Esophagus mucosa (tissue), 1 donor: ENCODE data around the gene GOLGA2. TPM values are rescaled to one million over a fixed set of nuclear protein-coding genes. Genes with fewer than 3 reads are reported as not detected.
"Not testable (repeated sequence)": the region's sequence is repeated elsewhere in the genome, so short reads cannot be mapped to it uniquely, and the experiment has no call there.

ENCODE experiments used
- ATAC-seq: fragments of 200-7000 bp; cut with Tn5 transposase; one replicate; pipeline ENCODE4 v1.9.1; 2020
- total RNA-seq: library from RNA; stranded (reverse); gene quantifications from one replicate; pipeline ENCODE4 v1.2.4, GENCODE V29; 2023
- donor health status: DM: yes; HTN: yes; CAD: no.

Gene GOLGA2
- total RNA-seq, 1 donor from 2014 or later, result 68.3 TPM

DNA sequence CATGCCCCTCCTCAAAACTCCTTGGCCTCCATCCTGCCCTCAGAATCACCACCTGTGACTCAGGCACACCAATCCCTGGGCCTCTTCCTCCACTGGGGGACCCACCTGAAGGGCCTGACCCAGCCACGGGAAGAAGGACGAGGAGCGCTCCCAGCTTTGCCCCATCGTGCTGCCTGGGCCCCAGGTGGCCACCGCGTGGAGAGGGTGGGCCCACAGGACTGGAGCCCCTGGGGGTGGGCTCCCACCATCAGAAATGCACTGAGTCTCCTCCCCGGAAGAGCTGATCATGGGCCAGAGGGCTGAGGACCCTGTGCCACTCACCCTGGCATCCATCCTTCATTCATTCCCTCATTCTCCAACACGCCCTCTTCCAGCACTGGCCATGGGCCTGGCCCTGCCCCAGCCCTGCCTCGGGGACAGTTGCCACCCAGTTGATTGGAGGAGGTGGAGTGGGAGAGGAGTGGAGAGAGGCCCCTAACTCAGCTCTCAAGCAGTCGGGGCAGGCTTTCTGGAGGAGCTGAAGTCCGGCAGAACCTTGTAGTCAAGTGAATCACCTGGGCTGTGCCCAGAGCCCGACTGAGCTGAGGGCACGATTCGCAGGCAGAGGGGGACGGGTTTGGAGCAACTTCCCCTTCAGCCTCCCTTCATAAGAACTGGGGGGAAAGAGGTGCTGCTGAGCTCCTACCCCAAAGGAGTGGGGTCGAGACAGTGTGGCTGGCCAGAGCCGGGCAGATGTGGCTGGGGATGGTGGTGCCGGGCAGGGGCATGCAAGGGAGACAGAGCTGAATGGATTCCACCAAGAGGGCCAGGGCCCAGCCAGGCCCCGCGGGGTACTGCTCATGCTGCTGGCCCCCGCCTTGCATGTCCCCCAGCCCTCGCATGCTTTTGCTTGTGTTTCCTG lies 43.0 kb downstream of the GOLGA2 start:
- peak; percentile 40 for ATAC-seq

DNA sequence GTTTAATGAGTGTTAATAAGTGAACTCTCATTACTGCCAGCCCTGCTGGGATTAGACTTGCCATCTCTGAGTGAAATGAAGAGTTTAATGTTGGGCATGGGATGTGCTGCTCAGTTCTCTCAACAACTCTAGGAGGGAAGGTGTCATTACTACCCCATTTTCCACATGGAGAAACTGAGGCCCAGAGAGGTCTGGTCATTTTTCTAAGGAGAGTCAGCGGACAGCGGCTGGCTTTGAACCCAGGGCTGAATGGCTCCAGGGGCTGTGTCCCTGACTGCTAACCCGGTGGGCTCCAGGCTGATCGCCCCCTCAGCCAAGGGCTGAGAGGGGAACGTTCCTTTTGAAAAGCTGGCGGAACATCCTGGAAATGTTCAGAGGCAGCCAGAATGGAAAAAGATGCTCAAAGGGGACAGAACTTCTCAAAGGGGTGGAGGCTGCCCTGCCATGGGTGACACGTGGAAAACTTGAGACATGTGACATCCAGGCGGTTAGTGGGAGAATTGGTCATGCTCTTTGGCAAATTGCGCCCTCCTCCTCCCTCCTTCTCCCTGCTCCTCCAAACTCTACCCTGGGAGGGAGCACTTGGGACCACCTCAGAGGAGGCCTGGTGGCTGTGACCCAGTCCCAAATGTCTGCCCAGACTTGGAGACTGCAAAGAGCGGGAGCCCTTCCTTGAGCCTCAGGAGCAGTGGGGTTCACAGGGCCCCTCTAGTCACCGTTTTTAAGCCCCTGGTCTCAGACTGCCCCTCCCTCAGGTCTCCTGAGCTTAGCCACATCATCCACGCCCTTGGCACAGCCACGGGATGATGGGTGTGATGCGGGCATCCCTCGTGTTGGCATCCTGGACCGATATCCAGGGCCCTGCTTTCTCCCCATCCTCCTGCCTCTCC lies 43.9 kb downstream of the GOLGA2 start:
- ATAC-seq, result peak; percentile 16

DNA sequence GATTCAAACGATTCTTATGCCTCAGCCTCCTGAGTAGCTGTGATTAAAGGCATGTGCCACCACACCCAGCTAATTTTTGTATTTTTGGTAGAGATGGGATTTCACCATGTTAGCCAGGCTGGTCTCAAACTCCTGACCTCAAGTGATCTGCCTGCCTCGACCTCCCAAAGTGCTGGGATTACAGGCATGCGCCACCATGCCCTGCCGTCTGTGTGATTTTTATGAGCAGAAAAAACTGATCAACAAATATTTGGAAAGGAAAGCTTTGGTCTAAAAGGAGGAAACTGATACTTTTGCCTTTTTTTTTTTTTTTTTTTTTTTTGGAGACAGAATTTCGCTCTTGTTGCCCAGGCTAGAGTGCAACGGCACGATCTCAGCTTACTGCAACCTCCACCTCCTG lies 44.9 kb downstream of the GOLGA2 start:
- not testable (repeated sequence) for ATAC-seq

DNA sequence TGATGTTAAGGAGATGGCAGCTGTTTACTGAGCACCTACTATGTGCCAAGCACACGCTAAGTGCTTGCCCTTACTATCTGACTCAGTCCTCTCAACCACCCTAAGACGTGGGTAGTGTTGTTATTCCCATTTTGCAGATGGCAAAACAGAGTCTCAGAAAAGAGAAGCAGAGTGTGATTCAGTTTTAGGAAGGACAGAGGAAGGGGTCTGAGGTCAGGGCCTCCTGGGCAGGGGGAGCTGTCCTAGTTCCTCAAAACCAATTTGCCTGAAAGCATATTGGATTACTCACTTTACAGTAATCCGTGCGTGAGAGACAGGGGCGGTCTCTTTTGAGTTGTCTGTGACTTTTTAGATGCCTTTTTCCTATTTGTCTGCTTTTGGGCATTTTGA lies 49.4 kb downstream of the GOLGA2 start:
- ATAC-seq, result no peak

DNA sequence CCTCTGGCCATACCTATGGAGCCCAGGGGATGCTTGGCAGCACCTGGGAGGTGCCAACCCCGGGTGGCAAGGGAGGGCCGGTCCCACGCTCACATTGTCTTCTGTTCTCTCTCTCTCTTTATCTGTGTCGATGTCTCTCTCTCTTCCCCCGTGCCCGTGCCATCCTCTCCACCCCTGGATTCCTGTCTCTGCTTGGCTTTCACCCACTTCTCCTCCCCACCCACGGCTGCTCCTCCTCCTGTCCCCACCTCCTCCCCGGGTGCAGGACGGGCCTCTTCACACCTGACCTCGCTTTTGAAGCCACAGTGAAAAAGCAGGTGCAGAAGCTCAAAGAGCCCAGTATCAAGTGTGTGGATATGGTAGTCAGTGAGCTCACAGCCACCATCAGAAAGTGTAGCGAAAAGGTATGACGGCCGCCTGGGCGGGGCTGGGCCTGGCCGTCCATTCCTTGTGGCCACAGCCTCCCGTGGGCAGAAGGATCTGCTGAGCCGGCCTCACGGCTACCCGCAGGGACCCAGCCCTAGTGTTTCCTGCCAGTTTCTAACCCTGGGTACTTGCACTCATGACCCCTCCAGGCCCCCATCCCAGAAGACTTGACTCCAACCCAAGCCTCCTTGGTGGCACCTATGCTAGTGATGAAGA lies 49.9 kb downstream of the GOLGA2 start:
- ATAC-seq, result peak; percentile 20

DNA sequence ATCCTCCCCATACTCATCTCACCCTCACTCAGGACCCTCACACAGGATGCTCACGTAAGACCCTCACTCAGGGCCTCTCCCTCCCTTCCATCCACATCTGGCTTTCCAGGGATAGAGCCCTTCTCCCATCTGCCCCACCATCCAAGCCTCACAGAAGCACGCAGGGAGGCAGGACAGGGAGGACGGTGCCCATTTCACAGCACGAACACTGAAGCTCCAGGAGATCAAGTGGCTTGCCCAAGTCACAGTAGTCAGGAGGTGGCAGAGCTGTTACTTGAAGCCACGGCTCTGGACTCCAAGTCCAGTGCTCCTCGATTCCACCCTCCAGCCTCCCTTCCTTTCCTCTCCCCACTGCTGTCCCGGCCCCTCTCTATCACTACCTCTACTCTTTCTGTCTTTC lies 50.9 kb downstream of the GOLGA2 start:
- ATAC-seq, result no peak

DNA sequence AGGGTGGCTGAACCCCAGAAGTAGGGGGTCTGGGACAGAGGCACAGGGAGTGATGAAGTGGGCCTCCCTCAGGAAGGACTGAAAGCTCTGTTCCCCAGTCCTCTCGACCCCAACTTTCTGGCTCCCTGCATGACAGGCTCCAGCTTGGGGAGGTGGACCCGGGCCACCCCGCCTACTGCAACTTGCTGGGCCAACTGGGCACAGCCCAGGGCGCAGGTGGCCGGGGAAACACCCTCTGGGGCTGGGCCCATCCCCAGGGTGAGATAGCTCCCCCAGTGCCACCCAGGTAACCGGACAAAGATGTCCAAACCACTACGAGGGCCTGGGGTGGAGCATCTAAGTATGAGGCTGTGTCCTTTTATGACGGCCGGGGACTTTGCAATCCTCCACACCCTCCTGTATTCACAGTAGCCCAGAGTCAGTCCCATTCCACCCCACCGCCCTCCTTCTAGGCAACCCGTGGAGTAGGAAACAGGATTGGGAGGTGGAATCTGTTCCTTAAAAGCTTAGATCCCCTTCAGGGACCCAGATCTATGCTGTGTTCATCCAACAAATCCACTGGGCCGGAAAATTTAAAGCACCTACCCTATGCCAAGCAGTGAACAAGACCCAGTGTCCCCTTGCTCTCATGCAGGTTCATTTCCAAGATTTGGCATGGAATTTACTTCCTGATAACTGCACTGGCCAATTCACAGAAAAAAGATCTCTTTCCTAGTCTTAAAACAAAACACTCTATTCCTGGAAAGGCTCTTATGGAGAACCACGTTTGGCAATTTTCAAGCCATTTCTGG lies 52.7 kb downstream of the GOLGA2 start:
- ATAC-seq, result no peak

DNA sequence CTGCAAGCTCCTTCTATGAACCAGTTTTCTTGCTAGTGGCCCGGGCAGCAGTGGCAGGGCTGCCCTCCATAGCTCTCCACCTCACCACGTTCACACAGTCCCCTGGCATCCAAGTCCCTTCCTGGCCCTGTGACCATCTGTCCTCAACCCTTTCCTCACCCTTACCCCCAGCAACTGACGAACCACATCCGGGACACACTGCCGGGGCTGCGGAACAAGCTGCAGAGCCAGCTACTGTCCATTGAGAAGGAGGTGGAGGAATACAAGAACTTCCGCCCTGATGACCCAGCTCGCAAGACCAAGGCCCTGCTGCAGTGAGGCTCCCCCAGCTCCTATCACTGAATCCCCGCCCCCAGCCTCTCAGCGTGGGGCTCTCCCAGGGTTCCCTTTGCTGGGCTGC lies 53.8 kb downstream of the GOLGA2 start:
- ATAC-seq, result no peak

DNA sequence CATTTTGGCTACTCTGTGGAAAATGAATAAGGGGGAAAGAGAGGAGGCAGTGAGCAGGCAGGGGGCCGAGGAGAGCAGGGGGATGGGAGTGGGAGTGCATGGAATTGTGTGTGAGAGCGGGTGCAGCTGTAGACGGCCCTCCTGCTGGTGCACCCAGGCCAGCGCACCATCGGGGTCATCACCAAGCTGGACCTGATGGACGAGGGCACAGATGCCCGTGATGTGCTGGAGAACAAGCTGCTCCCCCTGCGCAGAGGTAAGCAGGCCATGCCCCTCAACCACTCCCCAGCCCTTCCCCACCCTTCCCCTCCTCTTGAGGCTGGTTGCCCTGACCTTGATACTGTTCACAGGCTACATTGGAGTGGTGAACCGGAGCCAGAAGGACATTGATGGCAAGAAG lies 56.0 kb downstream of the GOLGA2 start:
- ATAC-seq, result no peak

DNA sequence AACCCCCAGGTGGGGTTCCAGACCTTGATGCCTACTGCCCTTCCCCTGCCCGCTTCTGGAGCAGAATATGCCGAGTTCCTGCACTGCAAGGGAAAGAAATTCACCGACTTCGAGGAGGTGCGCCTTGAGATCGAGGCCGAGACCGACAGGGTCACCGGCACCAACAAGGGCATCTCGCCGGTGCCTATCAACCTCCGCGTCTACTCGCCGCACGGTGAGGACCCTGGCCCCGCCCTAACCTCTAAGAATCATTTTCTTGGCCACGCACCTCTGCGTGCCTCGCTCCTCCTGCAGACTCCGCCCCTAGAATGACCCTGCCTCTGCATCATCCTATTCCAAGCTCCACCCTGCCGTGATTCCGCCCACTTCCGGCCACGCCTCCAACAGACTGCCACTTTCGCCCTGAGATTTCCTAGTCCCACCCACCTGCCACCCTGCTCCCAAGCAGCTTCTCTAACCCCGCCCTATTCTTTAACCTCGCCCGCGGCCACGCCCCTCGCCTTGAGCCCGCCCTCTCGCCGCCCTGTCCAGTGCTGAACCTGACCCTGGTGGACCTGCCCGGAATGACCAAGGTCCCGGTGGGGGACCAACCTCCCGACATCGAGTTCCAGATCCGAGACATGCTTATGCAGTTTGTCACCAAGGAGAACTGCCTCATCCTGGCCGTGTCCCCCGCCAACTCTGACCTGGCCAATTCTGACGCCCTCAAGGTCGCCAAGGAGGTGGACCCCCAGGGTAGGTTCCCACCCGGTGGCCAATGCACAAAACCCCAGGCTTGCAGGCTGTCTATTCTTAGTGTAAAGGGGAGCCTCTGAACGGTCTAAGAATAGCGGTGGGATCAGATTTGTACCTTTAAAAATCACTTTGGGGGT lies 57.1 kb downstream of the GOLGA2 start:
- peak; percentile 94 for ATAC-seq

DNA sequence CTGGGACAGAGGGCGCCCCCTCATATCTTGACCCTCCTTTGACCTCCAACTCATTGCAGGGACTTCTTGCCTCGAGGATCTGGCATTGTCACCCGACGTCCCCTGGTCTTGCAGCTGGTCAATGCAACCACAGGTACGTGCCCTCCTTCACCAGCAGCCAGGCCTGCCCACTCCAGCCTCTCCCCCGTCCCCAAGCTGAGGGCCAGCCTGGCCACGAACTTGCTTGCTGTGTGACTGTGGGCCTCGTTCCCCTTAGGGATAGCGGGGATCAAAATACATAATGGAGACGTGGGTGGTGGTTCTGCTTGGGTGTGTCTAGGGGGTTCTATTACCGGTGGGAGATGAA lies 57.7 kb downstream of the GOLGA2 start:
- no peak for ATAC-seq

DNA sequence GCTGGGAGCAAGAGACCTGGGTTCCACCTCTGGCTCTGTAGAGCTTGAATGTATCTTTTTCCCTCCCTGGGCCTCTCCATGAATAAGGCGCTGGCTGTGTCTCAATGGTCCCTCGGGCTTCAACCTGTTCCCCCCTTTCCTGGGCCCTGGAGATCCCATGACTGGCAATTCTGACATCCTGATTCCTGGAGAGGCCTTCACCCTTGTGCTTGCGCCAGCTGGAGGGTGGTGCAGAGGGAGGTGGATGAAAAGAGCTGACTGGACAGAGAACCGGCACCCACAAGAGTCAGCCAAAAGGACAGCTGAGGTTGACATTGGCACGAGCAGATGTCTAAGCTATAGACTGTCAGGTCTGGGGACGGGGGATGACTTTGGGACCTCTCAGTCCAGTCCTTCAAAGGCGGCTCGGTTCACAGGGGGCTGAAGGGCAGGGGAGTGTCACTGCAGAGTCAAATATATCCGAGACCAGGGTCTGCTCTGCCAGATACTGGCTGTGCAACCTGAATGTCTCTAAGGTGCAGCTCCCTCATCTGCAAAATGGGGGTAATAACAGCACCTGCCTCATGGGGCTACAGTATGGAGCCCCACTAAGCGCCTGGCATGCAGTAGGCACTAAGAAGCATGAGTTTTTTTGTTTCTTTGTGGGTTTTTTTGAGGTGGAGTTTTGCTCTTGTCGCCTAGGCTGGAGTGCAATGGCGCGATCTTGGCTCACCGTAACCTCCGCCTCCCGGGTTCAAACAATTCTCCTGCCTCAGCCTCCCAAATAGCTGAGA lies 58.8 kb downstream of the GOLGA2 start:
- no peak for ATAC-seq

DNA sequence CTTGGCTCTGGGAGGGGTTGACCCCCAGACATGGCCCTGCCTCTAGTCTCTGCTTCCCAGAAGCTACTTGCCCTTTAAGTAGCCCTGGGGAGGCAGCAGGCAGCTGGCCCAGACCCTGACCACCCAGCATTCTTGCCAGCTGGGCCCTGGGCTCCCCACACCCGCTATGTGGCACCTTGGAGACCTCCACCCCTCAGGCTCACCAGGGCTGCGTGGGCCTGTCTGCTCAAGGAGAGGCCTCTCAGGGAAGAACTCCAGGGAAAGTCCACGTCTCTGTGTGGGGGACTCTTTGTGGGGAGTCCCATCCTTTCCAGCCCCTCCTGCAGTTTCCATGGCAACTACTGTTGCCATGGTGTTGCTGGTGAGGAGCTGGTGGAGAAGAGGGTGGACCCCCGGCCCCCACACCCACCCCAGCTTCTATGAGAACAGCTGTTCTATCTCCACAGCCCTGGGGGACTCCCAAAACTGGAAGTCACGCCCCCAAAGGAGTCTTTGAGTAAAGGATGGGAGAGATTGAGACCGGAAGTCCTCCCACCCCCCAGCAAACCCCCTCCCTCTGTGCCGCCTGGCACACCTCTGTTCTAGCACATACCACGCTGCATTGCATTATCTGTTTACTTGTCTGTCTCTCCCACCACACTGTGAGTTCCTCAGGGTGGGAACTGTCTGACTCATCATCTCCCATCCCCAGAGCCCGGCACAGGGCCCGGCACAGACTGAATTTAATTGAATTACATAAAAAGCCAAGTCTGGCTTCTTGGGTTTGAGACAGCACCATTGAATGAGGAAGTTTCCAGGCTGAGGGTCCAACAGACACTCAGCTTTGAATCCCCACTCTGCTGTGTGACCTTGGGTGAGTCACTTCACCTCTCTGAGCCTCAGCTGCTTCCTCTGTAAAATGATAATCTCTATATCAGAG lies 60.1 kb downstream of the GOLGA2 start:
- no peak for ATAC-seq

DNA sequence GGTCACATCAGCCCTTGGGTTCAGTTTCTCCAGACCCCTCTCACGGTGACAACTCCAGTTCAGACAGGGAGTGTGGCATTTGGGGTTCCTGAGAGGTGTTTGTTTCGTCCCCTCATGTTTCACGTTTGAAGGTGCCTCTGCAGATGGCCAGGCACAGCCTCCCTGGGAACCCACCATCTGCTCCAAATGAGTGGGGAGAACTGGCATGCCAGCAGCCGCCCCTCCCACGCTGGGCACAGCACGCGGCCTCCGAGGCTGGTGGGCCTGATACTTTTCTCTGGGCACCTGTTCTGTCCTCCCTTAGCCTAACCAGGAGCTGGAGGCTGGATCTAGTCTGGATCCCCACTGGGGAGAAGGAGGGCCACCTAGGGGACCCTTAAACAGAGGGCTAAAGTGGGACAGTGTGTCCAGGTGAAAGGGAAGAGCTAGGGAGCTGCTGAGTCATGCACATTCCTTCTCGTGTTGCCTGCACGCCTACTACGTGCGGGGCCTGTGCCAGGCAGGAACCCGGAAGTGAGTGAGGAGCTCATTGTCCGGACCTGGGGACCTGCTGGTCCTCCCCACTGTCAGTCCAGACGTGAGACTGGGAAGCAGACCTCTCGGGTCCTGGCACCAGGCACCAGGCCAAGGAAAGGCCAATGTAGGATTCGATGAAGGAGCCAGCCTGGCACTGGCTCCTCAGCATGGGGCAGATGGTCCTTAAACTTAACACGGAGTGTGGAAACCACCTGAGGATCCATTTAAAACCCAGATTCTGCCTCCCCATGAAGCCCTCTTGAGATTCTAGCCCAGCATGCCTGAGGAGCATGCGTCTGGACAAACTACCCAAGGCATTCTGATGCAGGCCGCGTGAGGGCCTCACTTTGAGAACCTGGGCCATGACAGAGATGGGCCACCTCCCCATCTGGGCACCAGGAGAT lies 61.0 kb downstream of the GOLGA2 start:
- ATAC-seq, result no peak

DNA sequence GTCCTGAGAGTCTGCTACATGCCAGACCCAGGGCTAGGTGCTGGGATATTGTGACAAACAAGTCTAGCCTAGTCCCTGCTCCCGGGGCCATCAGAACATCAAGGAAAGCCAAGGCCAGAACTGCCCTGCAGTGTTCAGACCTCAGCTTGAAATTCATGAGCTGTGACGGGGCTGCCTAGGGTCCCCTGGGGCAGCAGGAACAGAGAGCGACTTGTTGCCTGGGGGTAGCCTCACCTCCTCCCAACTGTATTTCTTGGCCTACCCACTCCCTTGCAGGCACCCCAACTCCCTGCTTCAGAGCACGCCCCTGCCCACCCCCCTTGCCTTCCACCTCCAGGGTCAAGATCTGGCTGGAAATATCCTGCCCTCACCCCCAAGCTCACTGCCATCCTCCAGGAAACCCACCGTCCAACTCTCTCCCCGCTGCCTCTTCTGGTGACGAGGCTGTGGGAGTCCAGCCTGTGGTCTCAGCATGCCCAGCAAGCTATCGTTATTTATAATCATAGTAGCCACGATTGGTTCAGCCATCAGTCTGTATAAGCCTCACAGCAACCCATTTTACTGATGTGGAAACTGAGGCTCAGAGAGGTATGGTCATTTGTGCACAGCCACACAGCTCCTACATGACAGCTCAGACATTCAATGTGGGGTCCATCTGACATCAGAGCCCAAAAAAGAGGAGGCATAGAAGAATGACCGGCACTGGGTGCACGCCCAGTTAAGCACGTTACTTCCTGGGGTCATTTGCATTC lies 61.9 kb downstream of the GOLGA2 start:
- ATAC-seq, result no peak

DNA sequence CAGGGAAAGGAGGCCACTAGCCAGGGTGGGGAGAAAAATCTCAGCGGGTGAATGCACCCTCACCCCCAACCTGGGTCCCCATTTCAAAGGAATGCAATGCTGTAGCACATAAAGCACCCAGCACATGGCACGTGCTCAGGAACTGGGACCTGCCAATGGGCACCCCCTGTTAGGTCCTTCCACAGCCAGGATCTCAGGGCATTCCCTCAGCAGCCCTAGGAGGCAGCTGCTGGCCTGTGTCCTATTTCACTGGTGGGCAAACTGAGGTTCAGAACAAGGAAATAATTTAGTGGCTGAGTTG lies 63.9 kb downstream of the GOLGA2 start:
- no peak for ATAC-seq

DNA sequence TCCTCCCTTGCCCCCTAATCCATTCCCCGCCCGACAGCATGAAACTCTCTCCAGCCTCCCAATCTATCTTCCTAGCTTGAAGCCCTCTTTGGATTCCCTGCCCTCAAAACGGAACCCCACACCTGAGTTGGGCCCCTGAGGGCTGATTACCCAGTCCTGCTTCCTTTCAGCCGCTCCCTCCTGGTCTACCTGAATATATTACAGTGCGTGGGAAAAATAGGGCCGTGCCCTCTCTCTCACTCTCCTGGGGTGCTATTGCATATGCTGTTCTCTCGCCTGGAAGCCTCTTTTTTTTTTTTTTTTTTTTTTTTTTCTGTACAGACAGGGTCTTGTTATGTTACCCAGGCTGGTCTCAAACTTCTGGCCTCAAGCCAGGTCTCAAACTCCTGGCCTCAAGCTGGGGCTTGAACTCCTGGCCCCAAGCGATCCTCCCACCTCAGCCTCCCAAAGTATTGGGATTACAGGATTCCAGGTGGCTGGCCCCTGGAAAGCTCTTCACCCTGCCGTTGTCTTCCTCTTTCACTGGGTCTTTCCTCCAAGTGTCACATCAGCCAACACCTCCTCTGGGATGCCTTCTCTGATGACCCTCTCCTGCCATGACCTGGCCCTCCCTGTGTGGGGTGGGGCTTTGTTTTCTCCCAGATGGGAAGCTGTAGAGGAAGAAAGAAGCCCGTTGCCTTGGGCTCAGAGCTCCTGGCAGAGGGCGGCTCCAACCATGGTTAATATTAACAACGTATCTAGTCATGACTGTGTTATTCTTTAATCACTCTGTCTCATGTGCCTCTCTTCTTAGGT lies 64.4 kb downstream of the GOLGA2 start:
- peak; percentile 25 for ATAC-seq
